Kidney epithelial cell (primary cell): Measurements from ENCODE around the gene CELSR1. TPM values are rescaled to one million over a fixed set of nuclear protein-coding genes. Genes with fewer than 3 reads are reported as not detected.

Experiments used
- DNase-seq: peaks from one replicate; pipeline ENCODE4 v3.0.0-alpha.2; 2010; ENCODE audit warnings: low read depth
- H3K27me3 ChIP-seq: 2 replicates; pipeline ENCODE4 v1.6.0; 2011; ENCODE audit warnings: low read length; ENCODE audit not compliant: control insufficient read depth, insufficient read depth
- H3K36me3 ChIP-seq: 2 replicates; pipeline ENCODE4 v1.5.1; 2011; ENCODE audit warnings: low read length; ENCODE audit not compliant: control insufficient read depth, insufficient read depth
- H3K4me3 ChIP-seq: 2 replicates; pipeline ENCODE4 v1.5.1; 2011; ENCODE audit warnings: low read depth, mild to moderate bottlenecking, control low read depth, low read length
- total RNA-seq: library from RNA; depleted of rRNA; stranded (reverse); fragments of >200 nt; gene quantifications from 2 replicates; pipeline ENCODE4 v1.2.3, GENCODE V29; 2015
- TF ChIP-seq, protein P1 (sequence below): IDR thresholded peaks from 2 replicates; pipeline ENCODE4 v1.5.1; 2011; ENCODE audit warnings: mild to moderate bottlenecking, moderate library complexity, low read length, control low read depth, inconsistent platforms; ENCODE audit not compliant: insufficient read depth, poor library complexity, severe bottlenecking

Gene CELSR1
- total RNA-seq, 1 donor from 2014 or later = 180 TPM

DNA sequence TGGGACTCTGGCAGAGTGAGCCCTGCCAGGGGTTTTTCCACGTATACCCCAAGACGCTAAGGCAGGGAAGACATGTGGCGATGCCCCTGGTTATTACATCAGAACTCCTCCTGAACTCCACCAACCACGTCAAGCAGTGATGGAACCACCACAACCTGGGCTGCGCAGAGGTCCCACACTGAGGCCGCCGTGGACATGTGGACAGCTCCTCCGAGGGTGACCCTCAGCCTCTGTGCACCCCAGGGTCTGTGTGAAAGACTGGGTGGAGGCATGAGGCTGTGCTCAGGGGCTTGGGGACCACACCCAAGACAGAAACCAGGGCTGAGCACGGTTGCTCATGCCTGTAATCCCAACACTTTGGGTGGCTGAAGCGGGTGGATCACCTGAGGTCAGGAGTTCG is 149.7 kb downstream of the CELSR1 start:
- no peak overlapping the region for H3K4me3 ChIP-seq
- TF ChIP-seq, protein P1, sequence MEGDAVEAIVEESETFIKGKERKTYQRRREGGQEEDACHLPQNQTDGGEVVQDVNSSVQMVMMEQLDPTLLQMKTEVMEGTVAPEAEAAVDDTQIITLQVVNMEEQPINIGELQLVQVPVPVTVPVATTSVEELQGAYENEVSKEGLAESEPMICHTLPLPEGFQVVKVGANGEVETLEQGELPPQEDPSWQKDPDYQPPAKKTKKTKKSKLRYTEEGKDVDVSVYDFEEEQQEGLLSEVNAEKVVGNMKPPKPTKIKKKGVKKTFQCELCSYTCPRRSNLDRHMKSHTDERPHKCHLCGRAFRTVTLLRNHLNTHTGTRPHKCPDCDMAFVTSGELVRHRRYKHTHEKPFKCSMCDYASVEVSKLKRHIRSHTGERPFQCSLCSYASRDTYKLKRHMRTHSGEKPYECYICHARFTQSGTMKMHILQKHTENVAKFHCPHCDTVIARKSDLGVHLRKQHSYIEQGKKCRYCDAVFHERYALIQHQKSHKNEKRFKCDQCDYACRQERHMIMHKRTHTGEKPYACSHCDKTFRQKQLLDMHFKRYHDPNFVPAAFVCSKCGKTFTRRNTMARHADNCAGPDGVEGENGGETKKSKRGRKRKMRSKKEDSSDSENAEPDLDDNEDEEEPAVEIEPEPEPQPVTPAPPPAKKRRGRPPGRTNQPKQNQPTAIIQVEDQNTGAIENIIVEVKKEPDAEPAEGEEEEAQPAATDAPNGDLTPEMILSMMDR = no peak
- no peaks in the 10 kb centered on the region for H3K27me3 ChIP-seq
- H3K36me3 ChIP-seq = peaks cover 5% of the 10 kb centered on the region
- no peak for DNase-seq

DNA sequence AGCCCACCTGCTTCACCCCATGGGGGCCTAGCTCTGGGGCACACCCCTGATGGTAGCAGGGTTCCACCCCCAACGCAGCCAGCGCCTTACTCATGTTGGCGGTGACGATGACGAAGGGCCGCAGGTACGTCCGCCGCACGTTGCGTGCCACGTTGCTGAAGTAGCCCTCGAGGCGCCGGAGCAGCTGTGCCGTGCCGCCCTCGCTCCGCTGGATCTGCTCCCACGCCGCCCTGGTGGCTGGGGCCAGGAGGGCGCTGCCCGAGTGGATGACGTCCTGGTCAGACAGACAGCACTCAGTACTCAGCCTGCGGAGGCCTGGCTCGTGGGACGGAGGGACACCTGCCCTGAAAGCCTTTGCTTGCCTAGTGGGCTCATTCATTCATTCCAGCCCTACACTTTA is 151.1 kb downstream of the CELSR1 start:
- DNase-seq = no peak
- TF ChIP-seq, protein P1 = no peak
- Histone ChIP-seq H3K36me3 (peaks cover 5% of the 10 kb centered on the region), H3K27me3 (no peaks in the 10 kb centered on the region), H3K4me3 (no peak overlapping the region)

DNA sequence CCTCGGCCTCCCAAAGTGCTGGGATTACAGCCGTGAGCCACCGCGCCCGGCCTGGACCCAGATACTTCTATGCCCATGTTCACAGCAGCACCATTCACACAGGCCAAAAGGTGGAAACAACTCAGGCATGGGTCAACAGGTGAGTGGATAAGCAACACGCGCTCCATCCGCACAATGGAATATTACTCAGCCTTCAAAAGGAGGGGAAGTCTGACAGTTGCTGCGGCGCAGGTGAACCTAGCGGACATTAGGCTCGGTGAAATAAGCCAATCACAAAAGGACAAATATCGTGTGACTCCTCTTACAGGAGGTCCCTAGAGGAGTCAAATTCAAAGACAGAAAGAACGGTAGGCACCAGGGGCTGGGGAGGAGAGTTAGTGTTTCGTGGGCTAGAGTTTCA is 154.9 kb downstream of the CELSR1 start:
- no peak overlapping the region for H3K4me3 ChIP-seq
- TF ChIP-seq, protein P1 = no peak
- no peak for DNase-seq
- H3K36me3 ChIP-seq = peaks cover 1% of the 10 kb centered on the region
- no peaks in the 10 kb centered on the region for H3K27me3 ChIP-seq

DNA sequence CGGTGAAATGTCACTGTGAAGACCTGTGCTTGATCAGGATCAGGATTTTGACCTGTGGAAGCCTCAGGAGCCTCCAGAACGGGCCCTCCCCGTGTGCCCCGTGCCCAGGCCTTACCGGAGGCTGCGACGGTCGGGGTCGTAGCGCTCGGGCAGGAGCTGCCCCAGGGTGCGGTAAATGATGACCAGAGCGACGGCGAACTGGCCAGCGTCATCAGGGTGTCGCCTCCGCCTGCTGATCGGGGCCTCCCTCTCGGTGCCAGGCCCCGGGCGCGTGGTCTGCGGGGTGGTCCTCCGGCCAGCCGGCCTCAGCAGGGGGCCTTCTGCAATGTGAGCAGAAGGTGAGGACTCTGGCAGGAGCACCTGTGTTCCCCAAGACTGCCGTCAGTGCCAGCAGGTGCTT is 155.7 kb downstream of the CELSR1 start:
- H3K4me3 ChIP-seq = no peak overlapping the region
- no peak for DNase-seq
- peaks cover 1% of the 10 kb centered on the region for H3K36me3 ChIP-seq
- TF ChIP-seq, protein P1 = no peak
- no peaks in the 10 kb centered on the region for H3K27me3 ChIP-seq

DNA sequence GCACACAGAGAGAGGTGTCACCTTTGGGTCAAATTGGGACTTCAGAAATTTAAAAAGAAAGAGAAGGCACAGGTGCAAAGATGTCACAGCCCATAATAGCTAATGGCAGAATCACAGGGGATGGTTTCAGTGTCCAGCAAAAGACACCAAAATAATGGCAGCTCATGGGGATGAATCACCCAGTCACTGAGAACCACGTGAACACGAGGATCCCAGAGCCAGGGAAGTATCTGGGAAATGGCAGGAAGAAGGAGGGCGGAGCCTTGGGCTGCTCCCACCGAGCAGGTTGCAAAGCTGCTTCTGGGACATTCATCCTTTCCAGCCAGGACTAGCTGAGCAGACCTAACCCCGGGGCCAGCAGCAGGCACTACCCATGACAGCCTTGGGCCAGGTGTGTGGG is 156.3 kb downstream of the CELSR1 start:
- Histone ChIP-seq H3K27me3 (no peaks in the 10 kb centered on the region), H3K4me3 (no peak overlapping the region), H3K36me3 (no peaks in the 10 kb centered on the region)
- TF ChIP-seq, protein P1 = no peak
- no peak for DNase-seq

DNA sequence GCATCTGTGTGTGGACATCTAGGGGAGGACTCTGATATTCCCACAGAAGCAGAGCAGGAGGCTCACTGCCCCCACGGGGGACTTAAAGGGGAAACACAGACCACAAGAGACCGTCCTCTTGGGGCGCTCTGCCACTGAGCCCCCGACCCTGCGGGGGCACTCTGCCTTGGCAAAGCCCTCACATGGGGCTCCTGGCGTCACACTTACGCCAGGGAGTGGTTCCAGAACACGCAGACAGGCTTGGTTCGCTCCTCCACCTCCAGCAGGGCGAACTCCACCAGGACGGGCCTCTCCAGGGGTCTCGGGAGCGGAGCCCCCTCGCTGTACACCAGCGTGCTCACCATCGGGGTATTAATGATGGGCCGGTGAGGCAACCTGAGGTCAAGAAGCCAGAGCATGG is 156.8 kb downstream of the CELSR1 start:
- TF ChIP-seq, protein P1 = no peak
- H3K4me3 ChIP-seq = no peak overlapping the region
- DNase-seq = no peak
- no peaks in the 10 kb centered on the region for H3K27me3 ChIP-seq
- H3K36me3 ChIP-seq = no peaks in the 10 kb centered on the region
